ENCODE data around the gene CLIC1. TPM values are rescaled to one million over a fixed set of nuclear protein-coding genes. Genes with fewer than 3 reads are reported as not detected.

Gene CLIC1
- total RNA-seq, 1 experiment from 2014 or later = 710 TPM

GRCh38 chr6:31701666-31702404, 34.5 kb downstream of the CLIC1 start:
- no peak for DNase-seq (ENCODE audit: low spot score)

- DNase-seq (ENCODE audit: low spot score) = no peak
Measured at GRCh38 chr6:31700740-31701401, 35.5 kb downstream of the CLIC1 start.

- DNase-seq (ENCODE audit: low spot score) = no peak
Measured at GRCh38 chr6:31697555-31697954, 38.8 kb downstream of the CLIC1 start.

GRCh38 chr6:31693535-31693934, 42.8 kb downstream of the CLIC1 start:
- no peak for DNase-seq (ENCODE audit: low spot score)

- no peak for DNase-seq (ENCODE audit: low spot score)
Measured at GRCh38 chr6:31692886-31693285, 43.4 kb downstream of the CLIC1 start.

- no peak for DNase-seq (ENCODE audit: low spot score)
Measured at GRCh38 chr6:31692353-31692752, 44.0 kb downstream of the CLIC1 start.

- no peak for DNase-seq (ENCODE audit: low spot score)
Measured at GRCh38 chr6:31691564-31692108, 44.7 kb downstream of the CLIC1 start.

GRCh38 chr6:31691078-31691463, 45.3 kb downstream of the CLIC1 start:
- DNase-seq (ENCODE audit: low spot score) = no peak

GRCh38 chr6:31690231-31691077, 45.9 kb downstream of the CLIC1 start:
- no peak for DNase-seq (ENCODE audit: low spot score)

- no peak for DNase-seq (ENCODE audit: low spot score)
Measured at GRCh38 chr6:31689249-31690110, 46.9 kb downstream of the CLIC1 start.

GRCh38 chr6:31687860-31688693, 48.3 kb downstream of the CLIC1 start:
- DNase-seq (ENCODE audit: low spot score) = no peak

- DNase-seq (ENCODE audit: low spot score) = no peak
Measured at GRCh38 chr6:31687321-31687720, 49.0 kb downstream of the CLIC1 start.

GRCh38 chr6:31686483-31686882, 49.8 kb downstream of the CLIC1 start:
- DNase-seq (ENCODE audit: low spot score) = no peak

GRCh38 chr6:31683591-31683990, 52.7 kb downstream of the CLIC1 start:
- no peak for DNase-seq (ENCODE audit: low spot score)

GRCh38 chr6:31681135-31681671, 55.1 kb downstream of the CLIC1 start:
- no peak for DNase-seq (ENCODE audit: low spot score)

Other genes starting within 250 kb of the CLIC1 start
- gene MICB, start 238.4 kb downstream of the CLIC1 start, total RNA-seq (2014; rRNA removed; shearing (Covaris generic)) = 12.2 and 14.5 TPM in 2 replicates
- gene MCCD1, start 207.6 kb downstream of the CLIC1 start, total RNA-seq (2014; rRNA removed; shearing (Covaris generic)) = not detected in 2 replicates
- 580 and 595 TPM in 2 replicates for gene DDX39B, start 194.5 kb downstream of the CLIC1 start, total RNA-seq (2014; rRNA removed; shearing (Covaris generic))
- gene ATP6V1G2, start 189.9 kb downstream of the CLIC1 start, total RNA-seq (2014; rRNA removed; shearing (Covaris generic)) = 0.60 TPM in 1 of 2 replicates, not detected in the other
- gene NFKBIL1, start 188.9 kb downstream of the CLIC1 start, total RNA-seq (2014; rRNA removed; shearing (Covaris generic)) = 12.9 and 13.6 TPM in 2 replicates
- not detected in 2 replicates for gene LTA, start 164.2 kb downstream of the CLIC1 start, total RNA-seq (2014; rRNA removed; shearing (Covaris generic))
- gene TNF, start 161.0 kb downstream of the CLIC1 start, total RNA-seq (2014; rRNA removed; shearing (Covaris generic)) = not detected in 2 replicates
- not detected in 2 replicates for gene LTB, start 154.1 kb downstream of the CLIC1 start, total RNA-seq (2014; rRNA removed; shearing (Covaris generic))
- gene LST1, start 150.3 kb downstream of the CLIC1 start, total RNA-seq (2014; rRNA removed; shearing (Covaris generic)) = not detected in 2 replicates
- gene NCR3, start 143.5 kb downstream of the CLIC1 start, total RNA-seq (2014; rRNA removed; shearing (Covaris generic)) = not detected in 2 replicates
- not detected in 2 replicates for gene AIF1, start 121.3 kb downstream of the CLIC1 start, total RNA-seq (2014; rRNA removed; shearing (Covaris generic))
- gene PRRC2A, start 115.8 kb downstream of the CLIC1 start, total RNA-seq (2014; rRNA removed; shearing (Covaris generic)) = 26.2 and 36.1 TPM in 2 replicates
- gene BAG6, start 83.9 kb downstream of the CLIC1 start, total RNA-seq (2014; rRNA removed; shearing (Covaris generic)) = 122 and 138 TPM in 2 replicates
- 0.91 and 1.1 TPM in 2 replicates for gene APOM, start 80.6 kb downstream of the CLIC1 start, total RNA-seq (2014; rRNA removed; shearing (Covaris generic))
- gene C6orf47, start 75.8 kb downstream of the CLIC1 start, total RNA-seq (2014; rRNA removed; shearing (Covaris generic)) = 19.3 and 20.8 TPM in 2 replicates
- 13.4 and 15.9 TPM in 2 replicates for gene GPANK1, start 71.5 kb downstream of the CLIC1 start, total RNA-seq (2014; rRNA removed; shearing (Covaris generic))
- gene CSNK2B, start 70.5 kb downstream of the CLIC1 start, total RNA-seq (2014; rRNA removed; shearing (Covaris generic)) = 443 and 553 TPM in 2 replicates
- not detected in 2 replicates for gene LY6G5B, start 66.6 kb downstream of the CLIC1 start, total RNA-seq (2014; rRNA removed; shearing (Covaris generic))
- 0.97 TPM in 1 of 2 replicates, not detected in the other for gene LY6G5C, start 55.5 kb downstream of the CLIC1 start, total RNA-seq (2014; rRNA removed; shearing (Covaris generic))
- 28.0 and 34.6 TPM in 2 replicates for gene ABHD16A, start 33.2 kb downstream of the CLIC1 start, total RNA-seq (2014; rRNA removed; shearing (Covaris generic))
- not detected in 2 replicates for gene LY6G6F, start 29.7 kb downstream of the CLIC1 start, total RNA-seq (2014; rRNA removed; shearing (Covaris generic))
- not detected in 2 replicates for gene LY6G6D, start 21.2 kb downstream of the CLIC1 start, total RNA-seq (2014; rRNA removed; shearing (Covaris generic))
- gene LY6G6C, start 14.8 kb downstream of the CLIC1 start, total RNA-seq (2014; rRNA removed; shearing (Covaris generic)) = not detected in 2 replicates
- not detected in 2 replicates for gene MPIG6B, start 13.2 kb downstream of the CLIC1 start, total RNA-seq (2014; rRNA removed; shearing (Covaris generic))
- gene DDAH2, start 7.2 kb downstream of the CLIC1 start, total RNA-seq (2014; rRNA removed; shearing (Covaris generic)) = 75.2 and 101 TPM in 2 replicates
- gene MSH5, start 3.5 kb upstream of the CLIC1 start, total RNA-seq (2014; rRNA removed; shearing (Covaris generic)) = 5.3 and 10.8 TPM in 2 replicates
- gene SAPCD1, start 26.1 kb upstream of the CLIC1 start, total RNA-seq (2014; rRNA removed; shearing (Covaris generic)) = 0.21 and 2.8 TPM in 2 replicates
- 0.37 and 2.2 TPM in 2 replicates for gene VWA7, start 40.8 kb upstream of the CLIC1 start, total RNA-seq (2014; rRNA removed; shearing (Covaris generic))
- gene VARS1, start 59.2 kb upstream of the CLIC1 start, total RNA-seq (2014; rRNA removed; shearing (Covaris generic)) = 37.3 and 37.5 TPM in 2 replicates
- 108 and 123 TPM in 2 replicates for gene LSM2, start 70.4 kb upstream of the CLIC1 start, total RNA-seq (2014; rRNA removed; shearing (Covaris generic))
- 0.85 and 1.0 TPM in 2 replicates for gene HSPA1L, start 78.8 kb upstream of the CLIC1 start, total RNA-seq (2014; rRNA removed; shearing (Covaris generic))
- gene HSPA1A, start 79.0 kb upstream of the CLIC1 start, total RNA-seq (2014; rRNA removed; shearing (Covaris generic)) = 29.8 and 31.5 TPM in 2 replicates
- 84.4 and 109 TPM in 2 replicates for gene HSPA1B, start 91.2 kb upstream of the CLIC1 start, total RNA-seq (2014; rRNA removed; shearing (Covaris generic))
- gene NEU1, start 126.3 kb upstream of the CLIC1 start, total RNA-seq (2014; rRNA removed; shearing (Covaris generic)) = 91.5 and 101 TPM in 2 replicates
- not detected in 2 replicates for gene SLC44A4, start 142.5 kb upstream of the CLIC1 start, total RNA-seq (2014; rRNA removed; shearing (Covaris generic))
- 44.6 and 49.6 TPM in 2 replicates for gene EHMT2, start 161.2 kb upstream of the CLIC1 start, total RNA-seq (2014; rRNA removed; shearing (Covaris generic))
- 0.62 and 0.70 TPM in 2 replicates for gene ZBTB12, start 165.6 kb upstream of the CLIC1 start, total RNA-seq (2014; rRNA removed; shearing (Covaris generic))
- gene C2, start 191.2 kb upstream of the CLIC1 start, total RNA-seq (2014; rRNA removed; shearing (Covaris generic)) = 0.75 TPM in 1 of 2 replicates, not detected in the other
- 1.5 and 4.3 TPM in 2 replicates for gene CFB, start 209.6 kb upstream of the CLIC1 start, total RNA-seq (2014; rRNA removed; shearing (Covaris generic))
- 140 and 141 TPM in 2 replicates for gene NELFE, start 222.4 kb upstream of the CLIC1 start, total RNA-seq (2014; rRNA removed; shearing (Covaris generic))
- gene SKIC2, start 222.6 kb upstream of the CLIC1 start, total RNA-seq (2014; rRNA removed; shearing (Covaris generic)) = 21.1 and 23.8 TPM in 2 replicates
- 11.0 and 13.5 TPM in 2 replicates for gene DXO, start 235.6 kb upstream of the CLIC1 start, total RNA-seq (2014; rRNA removed; shearing (Covaris generic))
- 7.2 and 8.5 TPM in 2 replicates for gene C4A, start 245.5 kb upstream of the CLIC1 start, total RNA-seq (2014; rRNA removed; shearing (Covaris generic))

Measured in H4 (cell line).